MM.1S (cell line): ENCODE results near the gene STAT5A.

Experiments
- DNase-seq: peaks from one replicate; pipeline ENCODE4 v3.0.0-alpha.2; 2015
- H2AFZ ChIP-seq: fragments of 300-600 bp; sonication (generic); 2 replicates; pipeline ENCODE4 v1.6.0; 2016; ENCODE audit warnings: antibody characterized with exemption, low read length
- H3F3A ChIP-seq: fragments of 300-600 bp; sonication (generic); 2 replicates; pipeline ENCODE4 v1.6.1; 2016; ENCODE audit warnings: mild to moderate bottlenecking, antibody characterized with exemption, low read length, moderate library complexity, mixed read lengths; ENCODE audit not compliant: insufficient read depth
- H3K27ac ChIP-seq: fragments of 300-600 bp; sonication (generic); 2 replicates; pipeline ENCODE4 v1.5.1; 2016; ENCODE audit warnings: mild to moderate bottlenecking, low read length
- H3K27me3 ChIP-seq: fragments of 300-600 bp; sonication (generic); replicated peaks from 2 replicates; pipeline ENCODE4 v1.6.0; 2016; ENCODE audit warnings: low read length; ENCODE audit not compliant: insufficient read depth
- H3K36me3 ChIP-seq: fragments of 300-600 bp; sonication (generic); replicated peaks from 2 replicates; pipeline ENCODE4 v1.6.1; 2016; ENCODE audit warnings: mild to moderate bottlenecking, low read length, mixed read lengths; ENCODE audit not compliant: insufficient read depth
- H3K4me1 ChIP-seq: fragments of 300-600 bp; sonication (generic); 2 replicates; pipeline ENCODE4 v1.6.1; 2016; ENCODE audit warnings: low read length, mixed read lengths
- H3K4me2 ChIP-seq: fragments of 300-600 bp; sonication (generic); 2 replicates; pipeline ENCODE4 v1.6.0; 2016; ENCODE audit warnings: low read depth, low read length
- H3K4me3 ChIP-seq: fragments of 300-600 bp; sonication (generic); 2 replicates; pipeline ENCODE4 v1.5.1; 2016; ENCODE audit warnings: low read length, mixed read lengths
- H3K79me2 ChIP-seq: fragments of 300-600 bp; sonication (generic); 2 replicates; pipeline ENCODE4 v1.6.1; 2016; ENCODE audit warnings: mixed run types, low read length, mixed read lengths
- H3K9ac ChIP-seq: fragments of 300-600 bp; sonication (generic); 2 replicates; pipeline ENCODE4 v1.6.1; 2016; ENCODE audit warnings: low read length, mixed read lengths
- H3K9me2 ChIP-seq: fragments of 300-600 bp; sonication (generic); replicated peaks from 2 replicates; pipeline ENCODE4 v1.6.1; 2016; ENCODE audit warnings: mild to moderate bottlenecking, low read length, mixed read lengths; ENCODE audit not compliant: insufficient read depth
- H3K9me3 ChIP-seq: fragments of 300-600 bp; sonication (generic); replicated peaks from 2 replicates; pipeline ENCODE4 v1.6.1; 2016; ENCODE audit warnings: mild to moderate bottlenecking, low read length, mixed read lengths; ENCODE audit not compliant: insufficient read depth
- H4K20me1 ChIP-seq: fragments of 300-600 bp; sonication (generic); 2 replicates; pipeline ENCODE4 v1.6.1; 2016; ENCODE audit warnings: mild to moderate bottlenecking, low read length, moderate library complexity, mixed read lengths; ENCODE audit not compliant: insufficient read depth
- EZH2 ChIP-seq: fragments of 300-600 bp; sonication (generic); optimal IDR thresholded peaks from 2 replicates; pipeline ENCODE3; 2017; ENCODE audit warnings: low read depth, mild to moderate bottlenecking, antibody characterized with exemption, low read length, mixed read lengths
- EZH2phosphoT487 ChIP-seq: fragments of 300-600 bp; sonication (generic); IDR thresholded peaks from 2 replicates; pipeline ENCODE4 v1.6.1; 2018; ENCODE audit warnings: antibody characterized with exemption, low read length
- TF ChIP-seq, protein P1 (sequence below): fragments of 300-600 bp; sonication (generic); IDR thresholded peaks from 2 replicates; pipeline ENCODE4 v1.5.1; 2016; ENCODE audit warnings: antibody characterized with exemption, low read length, mixed read lengths

STAT5A gene

DNA sequence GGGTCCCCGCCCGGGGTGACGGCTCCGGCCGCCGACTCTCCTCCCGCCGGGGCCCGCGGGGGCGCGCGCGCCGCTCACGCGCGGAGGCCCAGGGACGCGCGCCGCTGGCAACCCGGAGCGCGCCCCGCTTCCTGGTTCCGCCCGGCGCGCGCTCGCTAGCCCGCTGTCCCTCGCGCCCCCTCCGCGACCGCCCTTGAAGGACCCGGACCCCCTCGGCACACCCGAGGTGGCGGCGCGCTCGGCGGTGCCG lies 12.0 kb upstream of the STAT5A start, which contains the start of gene STAT5B:
TSS of gene STAT5B (minus strand) at position 33 of the 250 bp plus-strand sequence. CDS start 44,264 bp downstream, outside the sequence.
- H3F3A ChIP-seq, result no peaks in the 10 kb centered on the region
- no peak for TF ChIP-seq EZH2
- TF ChIP-seq EZH2phosphoT487, result no peak
- TF ChIP-seq, protein P1, sequence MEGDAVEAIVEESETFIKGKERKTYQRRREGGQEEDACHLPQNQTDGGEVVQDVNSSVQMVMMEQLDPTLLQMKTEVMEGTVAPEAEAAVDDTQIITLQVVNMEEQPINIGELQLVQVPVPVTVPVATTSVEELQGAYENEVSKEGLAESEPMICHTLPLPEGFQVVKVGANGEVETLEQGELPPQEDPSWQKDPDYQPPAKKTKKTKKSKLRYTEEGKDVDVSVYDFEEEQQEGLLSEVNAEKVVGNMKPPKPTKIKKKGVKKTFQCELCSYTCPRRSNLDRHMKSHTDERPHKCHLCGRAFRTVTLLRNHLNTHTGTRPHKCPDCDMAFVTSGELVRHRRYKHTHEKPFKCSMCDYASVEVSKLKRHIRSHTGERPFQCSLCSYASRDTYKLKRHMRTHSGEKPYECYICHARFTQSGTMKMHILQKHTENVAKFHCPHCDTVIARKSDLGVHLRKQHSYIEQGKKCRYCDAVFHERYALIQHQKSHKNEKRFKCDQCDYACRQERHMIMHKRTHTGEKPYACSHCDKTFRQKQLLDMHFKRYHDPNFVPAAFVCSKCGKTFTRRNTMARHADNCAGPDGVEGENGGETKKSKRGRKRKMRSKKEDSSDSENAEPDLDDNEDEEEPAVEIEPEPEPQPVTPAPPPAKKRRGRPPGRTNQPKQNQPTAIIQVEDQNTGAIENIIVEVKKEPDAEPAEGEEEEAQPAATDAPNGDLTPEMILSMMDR, result no peak
- H3K4me2 ChIP-seq, result peak within 1 kb of the TSS; percentile 96
- peak within 1 kb of the TSS; percentile 87 for H3K4me3 ChIP-seq
- peak within 1 kb of the TSS; percentile 99 for H2AFZ ChIP-seq
- H3K9ac ChIP-seq, result peak within 1 kb of the TSS; percentile 78
- peak; percentile 74 for DNase-seq
- no peaks in the 10 kb centered on the region for H3K9me2 ChIP-seq
- no peaks in the 10 kb centered on the region for H4K20me1 ChIP-seq
- H3K79me2 ChIP-seq, result peaks cover 27% of the 10 kb centered on the region
- no peak within 1 kb of the TSS for H3K27ac ChIP-seq
- no peaks in the 10 kb centered on the region for H3K4me1 ChIP-seq
- H3K36me3 ChIP-seq, result no peaks in the 10 kb centered on the region
- no peaks in the 10 kb centered on the region for H3K27me3 ChIP-seq
- H3K9me3 ChIP-seq, result no peaks in the 10 kb centered on the region

DNA sequence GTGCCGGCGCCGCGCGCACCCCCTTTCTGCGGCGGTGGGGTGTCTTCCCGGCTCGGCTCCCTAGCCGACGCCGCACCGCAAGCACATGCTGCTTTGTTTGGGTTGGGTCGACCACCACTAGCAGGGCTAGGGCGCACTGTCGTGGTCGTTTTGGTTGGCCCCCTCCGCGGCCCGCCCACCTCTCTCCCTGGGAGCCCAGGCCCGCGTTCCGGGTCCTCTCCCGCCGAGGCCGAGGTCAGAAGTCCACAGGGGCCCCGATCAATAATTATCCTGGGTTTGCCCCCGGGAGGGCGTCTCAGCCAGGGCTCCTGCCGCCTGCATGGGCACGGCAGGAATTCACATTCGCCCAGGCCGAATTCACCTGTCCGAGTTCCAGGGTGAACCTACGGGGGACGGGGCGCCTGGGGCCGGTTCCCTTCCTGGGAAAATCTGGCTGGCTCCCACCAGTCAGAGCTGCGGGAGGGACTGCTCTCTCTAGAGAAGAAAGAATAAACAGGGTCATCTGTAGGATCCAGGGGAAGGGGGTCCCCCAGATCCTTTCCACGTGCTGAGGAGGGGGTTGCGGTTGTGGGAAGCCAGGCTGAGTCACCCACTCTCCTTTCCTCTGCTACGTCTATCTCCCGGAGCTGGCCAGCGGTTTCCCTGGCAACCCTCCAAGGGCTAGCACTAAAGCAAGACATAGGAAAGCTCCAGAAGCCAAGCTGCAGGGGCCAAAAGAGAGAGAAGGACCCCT lies 11.5 kb upstream of the STAT5A start:
- Histone ChIP-seq H4K20me1 (no peaks in the 10 kb centered on the region), H3K9ac (peak overlapping the region; percentile 78), H3K27me3 (no peaks in the 10 kb centered on the region), H3K27ac (no peak overlapping the region), H3K4me3 (peak overlapping the region; percentile 85), H3K79me2 (peaks cover 27% of the 10 kb centered on the region), H3K9me3 (no peaks in the 10 kb centered on the region), H3K4me2 (peak overlapping the region; percentile 96), H3K9me2 (no peaks in the 10 kb centered on the region), H3K36me3 (no peaks in the 10 kb centered on the region), H3K4me1 (no peaks in the 10 kb centered on the region), H2AFZ (peak overlapping the region; percentile 99), H3F3A (no peaks in the 10 kb centered on the region)
- no peak for TF ChIP-seq EZH2phosphoT487
- TF ChIP-seq, protein P1, result no peak
- no peak for TF ChIP-seq EZH2
- no peak for DNase-seq

DNA sequence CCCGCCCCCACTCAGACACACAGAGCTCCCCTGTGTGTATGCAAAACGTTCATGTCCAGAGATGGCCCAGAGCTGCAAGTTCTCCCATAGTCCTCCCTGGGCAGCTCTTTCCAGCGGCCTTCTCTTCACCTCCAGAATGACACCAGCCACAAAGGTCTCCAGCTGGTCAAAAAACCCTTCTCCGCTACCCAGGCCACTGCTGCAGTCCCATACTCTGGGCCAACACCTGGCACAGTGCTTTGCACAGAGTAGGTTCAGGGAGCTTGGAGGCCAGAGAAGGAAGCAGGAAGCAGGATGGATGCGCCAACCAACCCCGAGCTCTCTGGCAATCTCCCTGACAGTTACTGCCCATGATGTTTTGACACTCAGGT lies 11.0 kb upstream of the STAT5A start:
- TF ChIP-seq EZH2phosphoT487 (no peak), EZH2 (no peak)
- TF ChIP-seq, protein P1, result no peak
- H3K4me3 ChIP-seq, result no peak overlapping the region
- H3K9me2 ChIP-seq, result no peaks in the 10 kb centered on the region
- H3K36me3 ChIP-seq, result no peaks in the 10 kb centered on the region
- H3K4me1 ChIP-seq, result no peaks in the 10 kb centered on the region
- H4K20me1 ChIP-seq, result no peaks in the 10 kb centered on the region
- H2AFZ ChIP-seq, result no peak overlapping the region; the same call in 1 of the 2 replicates
- no peaks in the 10 kb centered on the region for H3K27me3 ChIP-seq
- no peak for DNase-seq
- H3K4me2 ChIP-seq, result no peak overlapping the region
- H3K79me2 ChIP-seq, result peaks cover 25% of the 10 kb centered on the region
- H3F3A ChIP-seq, result no peaks in the 10 kb centered on the region
- no peaks in the 10 kb centered on the region for H3K9me3 ChIP-seq
- no peak overlapping the region for H3K9ac ChIP-seq
- no peak overlapping the region for H3K27ac ChIP-seq
